Measurements from ENCODE around the gene HOXA1.

Gene HOXA1

GRCh38 chr7:27113991-27114769, 18.4 kb upstream of the HOXA1 start (continued):
- TF ChIP-seq ZNF23 (tag by site-specific recombination; IDR thresholded peaks at IDR 0.05; ENCODE audit: borderline replicate concordance) (no peak), ZNF211 (tag by site-specific recombination; IDR thresholded peaks at IDR 0.05; ENCODE audit: low read depth) (no peak), IKZF3 (tag by site-specific recombination; IDR thresholded peaks at IDR 0.05) (peak; percentile 94), ZNF623 (tag by site-specific recombination; IDR thresholded peaks at IDR 0.05) (no peak), ZNF398 (tag by site-specific recombination; IDR thresholded peaks at IDR 0.05) (peak; percentile 97), ZNF274 (IDR thresholded peaks at IDR 0.05; ENCODE audit: low read length) (no peak), ZNF274 (tag by site-specific recombination; IDR thresholded peaks at IDR 0.05; ENCODE audit: borderline replicate concordance) (no peak), ZNF670 (tag by site-specific recombination; IDR thresholded peaks at IDR 0.05; ENCODE audit: low read depth) (no peak), ZNF596 (tag by site-specific recombination; IDR thresholded peaks at IDR 0.05) (no peak), ELK4 (IDR thresholded peaks at IDR 0.05; ENCODE audit: borderline replicate concordance, low read depth, low read length) (no peak), ZNF580 (tag by site-specific recombination; IDR thresholded peaks at IDR 0.05) (no peak), ZXDB (tag by site-specific recombination; IDR thresholded peaks at IDR 0.05) (no peak), ZSCAN30 (tag by site-specific recombination; IDR thresholded peaks at IDR 0.05) (no peak), ZNF645 (tag by site-specific recombination; IDR thresholded peaks at IDR 0.05) (no peak), GLIS2 (tag by site-specific recombination; IDR thresholded peaks at IDR 0.05) (peak; percentile 52), ZNF530 (tag by site-specific recombination; IDR thresholded peaks at IDR 0.05; ENCODE audit: low read depth) (no peak), ZNF792 (tag by site-specific recombination; IDR thresholded peaks at IDR 0.05) (no peak), ZNF157 (tag by site-specific recombination; IDR thresholded peaks at IDR 0.05) (no peak), ZSCAN23 (tag by site-specific recombination; IDR thresholded peaks at IDR 0.05) (no peak), PRDM4 (tag by site-specific recombination; IDR thresholded peaks at IDR 0.05) (peak; percentile 97), PRDM10 (tag by site-specific recombination; IDR thresholded peaks at IDR 0.05) (peak; percentile 73), TSHZ1 (tag by site-specific recombination; IDR thresholded peaks at IDR 0.05; ENCODE audit: borderline replicate concordance) (no peak)

All from HEK293 (cell line).